MM.1S (cell line): ENCODE data around the gene HTR5A.

ENCODE experiments used
- CTCF ChIP-seq: fragments of 300-600 bp; sonication (generic); IDR thresholded peaks from 2 replicates; pipeline ENCODE4 v1.5.1; 2016; ENCODE audit warnings: antibody characterized with exemption, low read length, mixed read lengths
- EZH2 ChIP-seq: fragments of 300-600 bp; sonication (generic); optimal IDR thresholded peaks from 2 replicates; pipeline ENCODE3; 2017; ENCODE audit warnings: low read depth, mild to moderate bottlenecking, antibody characterized with exemption, low read length, mixed read lengths
- EZH2phosphoT487 ChIP-seq: fragments of 300-600 bp; sonication (generic); IDR thresholded peaks from 2 replicates; pipeline ENCODE4 v1.6.1; 2018; ENCODE audit warnings: antibody characterized with exemption, low read length

- TF ChIP-seq EZH2 (no peak), CTCF (no peak), EZH2phosphoT487 (no peak)
These were observed 31.8 kb upstream of the HTR5A start for GRCh38 chr7:155038335-155038734.
